K562 (cell line): ENCODE measurements around the gene IL20. TPM values are rescaled to one million over a fixed set of nuclear protein-coding genes. Genes with fewer than 3 reads are reported as not detected.
A peak's percentile ranks its signal among the peaks of the same experiment; 100 is the strongest.

Experiments used
- BMI1 ChIP-seq: fragments of 150-350 bp; IDR thresholded peaks from 2 replicates; pipeline ENCODE4 v1.6.1; 2014; ENCODE audit warnings: low read length
- MTF1 ChIP-seq: fragments of 250-450 bp; sonication (Bioruptor Pico); IDR thresholded peaks from 2 replicates; pipeline ENCODE4 v1.9.0; 2021; ENCODE audit warnings: moderate library complexity, mild to moderate bottlenecking, inconsistent platforms, borderline replicate concordance
- NBN ChIP-seq: fragments of 450-650 bp; IDR thresholded peaks from 2 replicates; pipeline ENCODE4 v1.6.1; 2016; ENCODE audit warnings: low read depth, mild to moderate bottlenecking
- POLR2G ChIP-seq: fragments of 200-400 bp; formaldehyde crosslinking; IDR thresholded peaks from 2 replicates; pipeline ENCODE4 v1.6.1; 2017; ENCODE audit warnings: low read depth, mild to moderate bottlenecking, antibody characterized with exemption, low read length, moderate library complexity
- RFX5 ChIP-seq: IDR thresholded peaks from 2 replicates; pipeline ENCODE4 v1.6.1; 2011; ENCODE audit warnings: low read depth, mild to moderate bottlenecking, improper control_type of control experiment, low read length
- SNIP1 ChIP-seq: fragments of 450-650 bp; IDR thresholded peaks from 2 replicates; pipeline ENCODE4 v1.7.1; 2017; ENCODE audit warnings: low read depth, mild to moderate bottlenecking
- WHSC1 ChIP-seq: IDR thresholded peaks from one replicate; pipeline ENCODE4 v1.6.1; 2012; ENCODE audit warnings: low read length, control low read depth, inconsistent platforms
- ZNF133 ChIP-seq: fragments of 250-450 bp; sonication (Bioruptor Pico); IDR thresholded peaks from 2 replicates; pipeline ENCODE4 v1.4.0; 2020; ENCODE audit warnings: mild to moderate bottlenecking
- ZNF589 ChIP-seq: fragments of 200-800 bp; sonication (Bioruptor generic); IDR thresholded peaks from 2 replicates; pipeline ENCODE4 v1.6.1; 2016; ENCODE audit warnings: low read depth, missing genetic modification characterization, missing compliant biosample characterization
- polyA plus RNA-seq, 8 experiments: library from polyadenylated mRNA; depleted of rRNA in 4 of 8; stranded (reverse) in 5 of 8; unstranded in 3 of 8; fragments of >200 nt; fragmentation: Nextera tagmentation in 2 of 8; fragmentation: Illumina TruSeq in 1 of 8; extraction: Ambion mirVana in 2 of 8; extraction: Trizol in 1 of 8; gene quantifications; 2 replicates each; pipeline versions ENCODE4 v1.2.1 to v1.2.3, GENCODE V29; 2011 to 2014; ENCODE audit warnings: inconsistent platforms in 1 of 8, missing spikeins in 1 of 8
- total RNA-seq, 7 experiments: library from RNA; depleted of rRNA in 6 of 7; stranded (reverse); fragments of >200 nt in 6 of 7; fragmentation: Illumina TruSeq in 2 of 7; extraction: Trizol in 2 of 7; gene quantifications; 2 replicates each; pipeline versions ENCODE4 v1.2.1 to v1.2.3, GENCODE V29; 2011 to 2021; ENCODE audit warnings: low replicate concordance in 1 of 7
- TF ChIP-seq, protein P1 (sequence below): fragments of 250-450 bp; sonication (Bioruptor Pico); IDR thresholded peaks from 2 replicates; pipeline ENCODE4 v1.8.0; 2021; ENCODE audit warnings: borderline replicate concordance, mild to moderate bottlenecking, moderate library complexity; ENCODE audit not compliant: poor library complexity, severe bottlenecking
- TF ChIP-seq, protein P2 (sequence below): fragments of 200-400 bp; formaldehyde crosslinking; IDR thresholded peaks from 2 replicates; pipeline ENCODE4 v1.6.1; 2017; ENCODE audit warnings: mild to moderate bottlenecking, low read depth, low read length, moderate library complexity
- TF ChIP-seq, protein P3 (sequence below): fragments of 200-600 bp; sonication (generic); IDR thresholded peaks from one replicate; pipeline ENCODE4 v1.6.1; 2012; ENCODE audit warnings: mild to moderate bottlenecking, low read depth, low read length, inconsistent platforms

The IL20 gene
- total and polyA plus RNA-seq, 9 of the 15 experiments (the other 6 are each of a cell fraction or from before 2014, with no cell fraction given): not detected

DNA sequence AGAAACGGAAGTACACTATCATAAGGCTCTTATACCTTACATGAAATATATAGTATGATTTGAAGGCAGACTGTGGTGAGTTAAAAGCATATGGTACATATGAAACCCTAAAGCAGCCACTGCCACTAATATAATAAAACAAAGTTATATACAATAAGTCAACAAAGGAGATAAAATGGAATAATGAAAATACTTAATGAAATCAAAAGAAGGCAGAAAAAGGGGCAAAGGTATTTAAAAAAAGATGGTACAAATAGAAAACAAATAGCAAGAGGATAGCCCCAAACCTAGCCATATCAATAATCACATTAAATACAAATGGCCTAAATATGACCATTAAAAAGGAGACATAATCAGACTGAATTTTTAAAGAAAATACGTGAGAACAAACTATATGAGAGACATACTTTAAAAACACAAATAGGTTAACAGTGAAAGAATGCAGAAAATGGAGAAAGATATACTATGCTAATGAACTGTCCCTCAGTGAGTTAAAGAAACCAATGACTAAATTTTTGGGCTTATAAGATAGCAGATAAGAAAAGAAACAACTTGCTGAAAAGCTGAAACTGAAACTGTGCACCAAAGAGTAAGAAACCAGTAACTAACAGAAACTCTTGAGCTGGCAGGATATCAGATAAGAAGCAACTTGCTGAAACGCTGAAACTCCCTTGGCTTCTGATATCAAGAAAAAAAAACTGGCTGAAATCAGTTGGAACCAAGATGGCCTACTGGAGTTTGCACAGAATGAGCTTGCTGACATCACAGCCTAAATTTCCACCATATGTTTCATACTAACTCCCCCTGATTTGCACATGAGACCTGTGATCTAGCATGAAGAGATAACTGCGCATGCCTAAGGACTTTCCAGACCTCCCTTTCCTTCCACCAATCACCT lies 48.8 kb upstream of the IL20 start (continued):
- TF ChIP-seq, protein P1, sequence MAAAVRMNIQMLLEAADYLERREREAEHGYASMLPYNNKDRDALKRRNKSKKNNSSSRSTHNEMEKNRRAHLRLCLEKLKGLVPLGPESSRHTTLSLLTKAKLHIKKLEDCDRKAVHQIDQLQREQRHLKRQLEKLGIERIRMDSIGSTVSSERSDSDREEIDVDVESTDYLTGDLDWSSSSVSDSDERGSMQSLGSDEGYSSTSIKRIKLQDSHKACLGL: no peak
- TF ChIP-seq WHSC1 (no peak), POLR2G (no peak), ZNF589 (CRISPR knock-in tag) (peak; percentile 71; the same call in 1 of the 2 replicates), RFX5 (no peak), SNIP1 (no peak), MTF1 (CRISPR knock-in tag) (no peak), ZNF133 (no peak), NBN (no peak; the same call in 1 of the 2 replicates), BMI1 (no peak)
- TF ChIP-seq, protein P2, sequence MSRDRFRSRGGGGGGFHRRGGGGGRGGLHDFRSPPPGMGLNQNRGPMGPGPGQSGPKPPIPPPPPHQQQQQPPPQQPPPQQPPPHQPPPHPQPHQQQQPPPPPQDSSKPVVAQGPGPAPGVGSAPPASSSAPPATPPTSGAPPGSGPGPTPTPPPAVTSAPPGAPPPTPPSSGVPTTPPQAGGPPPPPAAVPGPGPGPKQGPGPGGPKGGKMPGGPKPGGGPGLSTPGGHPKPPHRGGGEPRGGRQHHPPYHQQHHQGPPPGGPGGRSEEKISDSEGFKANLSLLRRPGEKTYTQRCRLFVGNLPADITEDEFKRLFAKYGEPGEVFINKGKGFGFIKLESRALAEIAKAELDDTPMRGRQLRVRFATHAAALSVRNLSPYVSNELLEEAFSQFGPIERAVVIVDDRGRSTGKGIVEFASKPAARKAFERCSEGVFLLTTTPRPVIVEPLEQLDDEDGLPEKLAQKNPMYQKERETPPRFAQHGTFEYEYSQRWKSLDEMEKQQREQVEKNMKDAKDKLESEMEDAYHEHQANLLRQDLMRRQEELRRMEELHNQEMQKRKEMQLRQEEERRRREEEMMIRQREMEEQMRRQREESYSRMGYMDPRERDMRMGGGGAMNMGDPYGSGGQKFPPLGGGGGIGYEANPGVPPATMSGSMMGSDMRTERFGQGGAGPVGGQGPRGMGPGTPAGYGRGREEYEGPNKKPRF: no peak
- TF ChIP-seq, protein P3, sequence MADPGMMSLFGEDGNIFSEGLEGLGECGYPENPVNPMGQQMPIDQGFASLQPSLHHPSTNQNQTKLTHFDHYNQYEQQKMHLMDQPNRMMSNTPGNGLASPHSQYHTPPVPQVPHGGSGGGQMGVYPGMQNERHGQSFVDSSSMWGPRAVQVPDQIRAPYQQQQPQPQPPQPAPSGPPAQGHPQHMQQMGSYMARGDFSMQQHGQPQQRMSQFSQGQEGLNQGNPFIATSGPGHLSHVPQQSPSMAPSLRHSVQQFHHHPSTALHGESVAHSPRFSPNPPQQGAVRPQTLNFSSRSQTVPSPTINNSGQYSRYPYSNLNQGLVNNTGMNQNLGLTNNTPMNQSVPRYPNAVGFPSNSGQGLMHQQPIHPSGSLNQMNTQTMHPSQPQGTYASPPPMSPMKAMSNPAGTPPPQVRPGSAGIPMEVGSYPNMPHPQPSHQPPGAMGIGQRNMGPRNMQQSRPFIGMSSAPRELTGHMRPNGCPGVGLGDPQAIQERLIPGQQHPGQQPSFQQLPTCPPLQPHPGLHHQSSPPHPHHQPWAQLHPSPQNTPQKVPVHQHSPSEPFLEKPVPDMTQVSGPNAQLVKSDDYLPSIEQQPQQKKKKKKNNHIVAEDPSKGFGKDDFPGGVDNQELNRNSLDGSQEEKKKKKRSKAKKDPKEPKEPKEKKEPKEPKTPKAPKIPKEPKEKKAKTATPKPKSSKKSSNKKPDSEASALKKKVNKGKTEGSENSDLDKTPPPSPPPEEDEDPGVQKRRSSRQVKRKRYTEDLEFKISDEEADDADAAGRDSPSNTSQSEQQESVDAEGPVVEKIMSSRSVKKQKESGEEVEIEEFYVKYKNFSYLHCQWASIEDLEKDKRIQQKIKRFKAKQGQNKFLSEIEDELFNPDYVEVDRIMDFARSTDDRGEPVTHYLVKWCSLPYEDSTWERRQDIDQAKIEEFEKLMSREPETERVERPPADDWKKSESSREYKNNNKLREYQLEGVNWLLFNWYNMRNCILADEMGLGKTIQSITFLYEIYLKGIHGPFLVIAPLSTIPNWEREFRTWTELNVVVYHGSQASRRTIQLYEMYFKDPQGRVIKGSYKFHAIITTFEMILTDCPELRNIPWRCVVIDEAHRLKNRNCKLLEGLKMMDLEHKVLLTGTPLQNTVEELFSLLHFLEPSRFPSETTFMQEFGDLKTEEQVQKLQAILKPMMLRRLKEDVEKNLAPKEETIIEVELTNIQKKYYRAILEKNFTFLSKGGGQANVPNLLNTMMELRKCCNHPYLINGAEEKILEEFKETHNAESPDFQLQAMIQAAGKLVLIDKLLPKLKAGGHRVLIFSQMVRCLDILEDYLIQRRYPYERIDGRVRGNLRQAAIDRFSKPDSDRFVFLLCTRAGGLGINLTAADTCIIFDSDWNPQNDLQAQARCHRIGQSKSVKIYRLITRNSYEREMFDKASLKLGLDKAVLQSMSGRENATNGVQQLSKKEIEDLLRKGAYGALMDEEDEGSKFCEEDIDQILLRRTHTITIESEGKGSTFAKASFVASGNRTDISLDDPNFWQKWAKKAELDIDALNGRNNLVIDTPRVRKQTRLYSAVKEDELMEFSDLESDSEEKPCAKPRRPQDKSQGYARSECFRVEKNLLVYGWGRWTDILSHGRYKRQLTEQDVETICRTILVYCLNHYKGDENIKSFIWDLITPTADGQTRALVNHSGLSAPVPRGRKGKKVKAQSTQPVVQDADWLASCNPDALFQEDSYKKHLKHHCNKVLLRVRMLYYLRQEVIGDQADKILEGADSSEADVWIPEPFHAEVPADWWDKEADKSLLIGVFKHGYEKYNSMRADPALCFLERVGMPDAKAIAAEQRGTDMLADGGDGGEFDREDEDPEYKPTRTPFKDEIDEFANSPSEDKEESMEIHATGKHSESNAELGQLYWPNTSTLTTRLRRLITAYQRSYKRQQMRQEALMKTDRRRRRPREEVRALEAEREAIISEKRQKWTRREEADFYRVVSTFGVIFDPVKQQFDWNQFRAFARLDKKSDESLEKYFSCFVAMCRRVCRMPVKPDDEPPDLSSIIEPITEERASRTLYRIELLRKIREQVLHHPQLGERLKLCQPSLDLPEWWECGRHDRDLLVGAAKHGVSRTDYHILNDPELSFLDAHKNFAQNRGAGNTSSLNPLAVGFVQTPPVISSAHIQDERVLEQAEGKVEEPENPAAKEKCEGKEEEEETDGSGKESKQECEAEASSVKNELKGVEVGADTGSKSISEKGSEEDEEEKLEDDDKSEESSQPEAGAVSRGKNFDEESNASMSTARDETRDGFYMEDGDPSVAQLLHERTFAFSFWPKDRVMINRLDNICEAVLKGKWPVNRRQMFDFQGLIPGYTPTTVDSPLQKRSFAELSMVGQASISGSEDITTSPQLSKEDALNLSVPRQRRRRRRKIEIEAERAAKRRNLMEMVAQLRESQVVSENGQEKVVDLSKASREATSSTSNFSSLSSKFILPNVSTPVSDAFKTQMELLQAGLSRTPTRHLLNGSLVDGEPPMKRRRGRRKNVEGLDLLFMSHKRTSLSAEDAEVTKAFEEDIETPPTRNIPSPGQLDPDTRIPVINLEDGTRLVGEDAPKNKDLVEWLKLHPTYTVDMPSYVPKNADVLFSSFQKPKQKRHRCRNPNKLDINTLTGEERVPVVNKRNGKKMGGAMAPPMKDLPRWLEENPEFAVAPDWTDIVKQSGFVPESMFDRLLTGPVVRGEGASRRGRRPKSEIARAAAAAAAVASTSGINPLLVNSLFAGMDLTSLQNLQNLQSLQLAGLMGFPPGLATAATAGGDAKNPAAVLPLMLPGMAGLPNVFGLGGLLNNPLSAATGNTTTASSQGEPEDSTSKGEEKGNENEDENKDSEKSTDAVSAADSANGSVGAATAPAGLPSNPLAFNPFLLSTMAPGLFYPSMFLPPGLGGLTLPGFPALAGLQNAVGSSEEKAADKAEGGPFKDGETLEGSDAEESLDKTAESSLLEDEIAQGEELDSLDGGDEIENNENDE: no peak
